ENCODE data around the gene C19orf67. TPM values are rescaled to one million over a fixed set of nuclear protein-coding genes. Genes with fewer than 3 reads are reported as not detected.

C19orf67 gene
- total RNA-seq, 4 donors from 2014 or later, result not detected

DNA sequence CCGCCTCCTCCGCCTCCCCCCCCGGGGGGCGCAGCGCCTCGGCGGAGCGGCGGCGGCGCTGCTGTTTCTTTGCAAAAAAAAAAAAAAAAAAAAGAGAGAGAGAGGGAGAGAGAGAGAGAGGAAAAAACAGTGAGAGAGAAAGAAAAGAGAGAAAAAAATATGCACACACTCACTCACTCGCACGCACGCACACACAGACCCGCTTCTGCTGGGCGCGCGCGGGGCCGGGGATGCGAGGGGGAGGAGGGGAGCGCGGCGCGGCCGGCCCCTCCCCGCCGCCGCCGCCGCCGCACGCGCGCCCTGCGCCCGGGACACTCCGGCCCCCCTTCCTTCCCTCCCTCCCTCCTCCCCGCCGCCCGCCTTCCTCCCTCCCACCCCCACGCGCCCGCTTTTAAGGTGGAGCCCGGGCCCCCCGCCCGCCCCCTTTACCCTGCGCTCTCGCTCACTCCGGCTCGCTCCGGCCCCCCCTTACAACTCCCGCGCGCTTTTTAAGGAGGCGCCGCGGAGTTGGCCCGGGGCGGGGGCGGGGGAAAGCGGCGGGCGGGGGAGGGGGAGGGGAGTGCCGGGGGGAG is 5.0 kb upstream of the C19orf67 start, which contains the start of gene SAMD1:
TSS of gene SAMD1 (minus strand) at position 243 of the 572 bp plus-strand sequence.
- TF ChIP-seq, protein P1, sequence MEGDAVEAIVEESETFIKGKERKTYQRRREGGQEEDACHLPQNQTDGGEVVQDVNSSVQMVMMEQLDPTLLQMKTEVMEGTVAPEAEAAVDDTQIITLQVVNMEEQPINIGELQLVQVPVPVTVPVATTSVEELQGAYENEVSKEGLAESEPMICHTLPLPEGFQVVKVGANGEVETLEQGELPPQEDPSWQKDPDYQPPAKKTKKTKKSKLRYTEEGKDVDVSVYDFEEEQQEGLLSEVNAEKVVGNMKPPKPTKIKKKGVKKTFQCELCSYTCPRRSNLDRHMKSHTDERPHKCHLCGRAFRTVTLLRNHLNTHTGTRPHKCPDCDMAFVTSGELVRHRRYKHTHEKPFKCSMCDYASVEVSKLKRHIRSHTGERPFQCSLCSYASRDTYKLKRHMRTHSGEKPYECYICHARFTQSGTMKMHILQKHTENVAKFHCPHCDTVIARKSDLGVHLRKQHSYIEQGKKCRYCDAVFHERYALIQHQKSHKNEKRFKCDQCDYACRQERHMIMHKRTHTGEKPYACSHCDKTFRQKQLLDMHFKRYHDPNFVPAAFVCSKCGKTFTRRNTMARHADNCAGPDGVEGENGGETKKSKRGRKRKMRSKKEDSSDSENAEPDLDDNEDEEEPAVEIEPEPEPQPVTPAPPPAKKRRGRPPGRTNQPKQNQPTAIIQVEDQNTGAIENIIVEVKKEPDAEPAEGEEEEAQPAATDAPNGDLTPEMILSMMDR (IDR thresholded peaks at IDR 0.05; ENCODE audit: low read depth), result no peak

DNA sequence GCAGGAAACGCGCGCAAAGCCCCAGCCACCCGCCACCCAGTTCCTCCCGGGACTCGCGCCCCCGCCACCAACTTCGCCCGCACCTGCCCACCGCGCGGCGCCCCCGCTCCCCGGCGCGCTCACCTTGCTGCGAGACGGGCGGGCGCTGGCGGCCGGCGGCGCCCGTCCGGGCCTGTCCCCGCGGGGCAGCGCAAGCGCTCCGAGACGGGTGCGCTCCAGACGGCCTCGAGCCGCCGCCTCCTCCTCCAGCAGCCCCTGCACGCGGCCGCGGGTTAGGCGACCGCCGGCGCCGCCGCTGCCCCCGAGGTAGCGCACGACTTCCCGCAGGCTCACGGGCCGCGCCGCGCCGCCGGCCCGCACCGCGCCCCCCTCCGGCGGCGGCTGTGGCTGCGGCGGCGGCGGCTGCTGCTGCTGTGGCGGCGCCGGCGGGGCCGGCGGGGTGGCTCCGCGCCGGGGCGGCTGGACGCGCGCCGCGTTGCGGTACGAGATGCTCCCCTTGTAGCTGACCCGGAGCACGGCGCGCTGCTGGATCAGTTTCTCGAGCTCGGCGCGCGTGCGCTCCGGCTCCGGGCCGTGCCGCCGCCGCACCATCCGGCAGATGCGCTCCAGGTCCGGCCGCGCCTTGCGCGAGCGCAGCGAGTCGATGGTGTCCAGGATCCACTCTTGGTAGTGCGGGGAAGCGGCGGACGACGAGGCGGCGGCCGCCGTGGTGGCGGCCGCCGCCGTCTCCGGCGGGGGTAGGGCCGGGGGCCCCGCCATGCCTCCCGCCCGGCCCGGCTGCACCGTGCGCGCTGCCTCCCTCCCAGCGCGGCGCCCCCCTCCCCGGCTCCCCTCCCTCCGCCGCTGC is 4.3 kb upstream of the C19orf67 start:
- TF ChIP-seq, protein P1 (IDR thresholded peaks at IDR 0.05; ENCODE audit: low read depth), result no peak

DNA sequence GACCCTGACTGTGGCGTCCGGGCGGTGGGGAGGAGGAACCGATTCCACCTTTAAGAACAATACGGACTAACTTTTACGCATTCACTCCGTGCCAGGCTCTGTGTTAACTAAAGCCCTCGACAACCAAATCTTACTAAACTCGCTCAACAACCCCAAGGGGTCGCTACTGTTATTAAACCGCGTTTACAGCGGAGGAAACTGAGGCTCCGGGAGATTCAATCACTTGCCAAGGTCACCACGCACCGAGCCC is 3.8 kb upstream of the C19orf67 start:
- TF ChIP-seq, protein P1 (IDR thresholded peaks at IDR 0.05; ENCODE audit: low read depth), result no peak

DNA sequence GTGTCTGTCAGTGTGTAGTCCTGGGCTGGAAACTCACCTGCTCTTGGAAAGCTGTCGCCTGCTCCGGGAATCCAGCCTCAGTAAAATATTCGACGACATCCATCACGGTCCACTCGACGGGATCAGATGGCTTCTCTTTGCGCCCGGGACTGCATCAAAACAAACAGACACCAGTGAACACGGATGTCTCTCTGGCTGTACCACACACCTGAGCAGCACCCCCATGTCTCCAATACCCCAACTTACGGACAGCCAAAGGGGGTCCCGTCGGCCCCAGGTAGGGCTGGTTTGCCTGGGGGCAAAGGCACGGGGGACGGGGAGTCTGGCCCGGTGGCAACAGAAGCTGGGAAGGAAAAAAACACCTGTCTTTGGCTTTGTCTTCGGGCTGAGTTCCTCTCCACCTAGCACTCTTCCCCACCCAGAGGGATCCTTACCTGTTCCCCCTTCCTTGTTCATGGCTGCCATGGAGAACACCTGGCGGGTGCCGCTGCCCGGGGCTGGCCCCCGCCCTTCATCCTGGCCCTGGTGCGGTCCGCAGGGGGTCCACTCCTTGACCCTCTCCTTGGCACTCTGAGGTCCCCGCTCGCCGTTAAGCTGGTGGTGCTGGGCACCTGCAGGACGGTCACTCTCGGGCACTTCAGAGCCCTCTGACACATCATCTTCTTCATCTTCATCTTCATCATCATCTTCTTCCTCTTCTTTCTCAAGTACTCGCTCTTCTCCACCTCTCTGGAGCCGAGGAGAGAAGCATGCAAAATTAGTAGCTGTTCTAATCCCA is 3.2 kb upstream of the C19orf67 start:
- TF ChIP-seq, protein P1 (IDR thresholded peaks at IDR 0.05; ENCODE audit: low read depth), result no peak

DNA sequence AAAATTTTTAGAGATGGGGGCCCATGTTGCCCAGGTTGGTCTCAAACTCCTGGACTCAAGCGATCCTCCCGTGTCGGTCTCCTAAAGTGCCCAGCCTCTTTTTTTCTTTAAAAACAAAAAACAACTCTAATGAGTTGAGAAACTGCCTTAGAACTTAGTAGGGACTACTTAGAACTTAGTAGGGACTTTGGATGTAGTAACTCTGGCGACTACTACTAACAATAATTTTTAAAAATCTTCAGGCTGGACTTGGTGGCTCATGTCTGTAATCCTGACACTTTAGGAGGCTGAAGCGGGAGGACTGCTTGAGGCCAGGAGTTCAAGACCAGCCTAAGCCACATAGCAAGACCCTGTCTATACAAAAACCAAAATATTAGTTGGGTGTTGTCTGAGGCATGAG is 515 bp upstream of the C19orf67 start:
- TF ChIP-seq, protein P1 (IDR thresholded peaks at IDR 0.05; ENCODE audit: low read depth), result no peak

DNA sequence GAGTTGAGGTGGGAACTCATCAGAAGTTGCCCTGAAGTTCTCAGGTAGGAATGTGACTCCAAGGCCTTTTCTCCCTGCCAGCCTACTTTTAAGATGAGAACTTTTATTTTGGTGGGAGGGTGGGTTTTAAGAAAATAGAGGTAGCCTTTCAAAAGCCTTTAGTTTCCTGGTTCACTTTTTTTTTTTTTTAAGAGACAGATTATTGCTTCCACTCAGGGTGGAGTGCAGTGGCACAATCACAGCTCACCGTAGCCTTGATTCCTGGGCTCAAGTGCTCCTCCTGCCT is 3.0 kb downstream of the C19orf67 start:
- TF ChIP-seq, protein P1 (IDR thresholded peaks at IDR 0.05; ENCODE audit: low read depth), result no peak
